ENCODE results near the gene MRM1. TPM values are rescaled to one million over a fixed set of nuclear protein-coding genes. Genes with fewer than 3 reads are reported as not detected.
A peak's percentile ranks its signal among the peaks of the same experiment; 100 is the strongest.

The MRM1 gene, protein sequence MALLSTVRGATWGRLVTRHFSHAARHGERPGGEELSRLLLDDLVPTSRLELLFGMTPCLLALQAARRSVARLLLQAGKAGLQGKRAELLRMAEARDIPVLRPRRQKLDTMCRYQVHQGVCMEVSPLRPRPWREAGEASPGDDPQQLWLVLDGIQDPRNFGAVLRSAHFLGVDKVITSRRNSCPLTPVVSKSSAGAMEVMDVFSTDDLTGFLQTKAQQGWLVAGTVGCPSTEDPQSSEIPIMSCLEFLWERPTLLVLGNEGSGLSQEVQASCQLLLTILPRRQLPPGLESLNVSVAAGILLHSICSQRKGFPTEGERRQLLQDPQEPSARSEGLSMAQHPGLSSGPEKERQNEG
- 3.4 TPM for polyA plus RNA-seq (ENCODE audit: insufficient read length)

DNA sequence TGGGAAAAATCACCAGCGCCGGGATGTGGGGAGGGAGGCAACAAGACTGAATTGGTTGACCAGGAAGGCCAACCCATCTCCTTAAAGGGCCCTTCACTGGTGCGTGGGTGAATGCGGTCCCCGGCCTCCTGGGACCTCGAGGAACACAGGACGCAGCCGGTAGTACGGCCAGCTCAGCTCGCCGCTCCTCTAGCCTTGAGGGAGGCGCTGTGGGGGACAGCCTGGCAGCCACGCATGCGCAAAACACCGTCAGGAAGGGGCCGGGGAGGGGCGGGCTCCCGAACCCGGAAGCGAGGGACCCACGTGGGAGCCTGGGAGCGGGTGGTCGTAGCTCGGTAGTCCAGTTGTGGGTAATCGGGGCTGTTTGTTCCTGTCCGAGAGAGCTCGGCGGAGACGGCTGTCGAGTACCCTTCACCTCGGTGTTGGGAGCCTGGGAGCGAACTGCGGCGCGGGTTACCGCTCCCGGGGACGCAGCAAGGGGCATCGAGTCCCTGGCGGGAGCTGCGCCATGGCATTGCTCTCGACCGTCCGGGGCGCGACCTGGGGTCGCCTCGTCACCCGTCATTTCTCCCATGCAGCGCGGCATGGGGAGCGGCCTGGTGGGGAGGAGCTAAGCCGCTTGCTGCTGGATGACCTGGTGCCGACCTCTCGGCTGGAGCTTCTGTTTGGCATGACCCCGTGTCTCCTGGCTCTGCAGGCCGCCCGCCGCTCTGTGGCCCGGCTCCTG, at the start of gene MRM1:
MRM1 (plus strand) TSS at position 281 of the 727 bp plus-strand sequence; CDS start at position 509, 228 bp downstream.
- peak; percentile 47 for DNase-seq (ENCODE audit: low read depth)

DNA sequence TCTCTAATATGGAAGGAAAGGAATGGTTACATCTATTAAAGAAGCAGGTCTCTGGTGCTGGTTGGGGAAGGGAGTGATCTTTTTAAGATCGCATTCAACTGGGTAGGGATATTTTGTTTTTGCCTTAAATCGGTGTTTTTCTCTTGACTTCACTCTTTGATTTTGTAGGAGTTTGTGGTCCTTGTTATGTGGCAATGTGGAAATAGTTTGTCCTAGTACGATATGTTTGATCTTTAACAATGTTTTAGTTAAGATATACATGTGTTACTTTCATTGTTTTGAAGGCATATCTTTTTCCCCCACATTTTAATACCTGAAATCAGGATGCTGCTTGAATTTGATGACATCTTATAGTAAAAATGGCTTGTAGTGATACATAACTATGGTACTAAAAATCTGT, 47.9 kb upstream of the MRM1 start:
- DNase-seq (ENCODE audit: low read depth): no peak

DNA sequence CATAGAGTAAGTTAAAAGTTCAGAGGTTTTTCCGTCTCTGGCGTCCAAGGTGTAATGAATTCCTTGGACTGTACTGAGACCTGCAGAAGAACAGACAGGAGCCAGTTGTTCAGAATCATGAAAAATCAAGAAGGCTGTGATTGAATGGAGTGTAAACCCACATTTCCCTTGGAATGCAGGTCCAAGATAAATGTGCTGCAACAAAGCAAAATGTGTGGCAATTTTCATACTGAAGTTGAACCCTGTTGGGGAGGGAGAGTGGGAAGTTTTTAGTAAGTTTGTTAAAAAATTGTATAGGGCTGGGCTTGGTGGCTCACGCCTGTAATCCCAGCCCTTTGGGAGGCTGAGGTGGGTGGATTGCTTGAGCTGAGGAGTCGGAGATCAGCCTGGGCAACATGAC, 35.3 kb upstream of the MRM1 start:
- no peak for DNase-seq (ENCODE audit: low read depth)

DNA sequence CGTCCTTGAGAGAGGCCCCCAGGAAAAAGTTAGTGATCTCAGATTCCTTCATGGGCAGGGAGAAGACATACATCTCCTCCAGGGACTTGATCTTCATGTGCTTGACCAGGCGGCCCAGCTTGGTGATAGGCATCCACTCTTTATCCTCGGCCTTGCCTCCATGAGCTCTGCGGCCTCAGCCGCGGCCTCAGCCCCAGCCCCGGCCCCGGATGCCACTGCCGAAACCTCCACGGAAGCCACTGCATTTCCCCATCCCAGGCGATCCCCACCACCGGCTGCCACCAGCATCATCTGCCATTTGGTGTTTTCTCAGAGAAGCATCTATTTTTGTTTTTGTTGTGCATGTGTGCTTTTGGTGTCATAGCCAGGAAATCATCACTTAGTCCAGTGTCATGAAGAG, 26.4 kb upstream of the MRM1 start:
- no peak for DNase-seq (ENCODE audit: low read depth)

DNA sequence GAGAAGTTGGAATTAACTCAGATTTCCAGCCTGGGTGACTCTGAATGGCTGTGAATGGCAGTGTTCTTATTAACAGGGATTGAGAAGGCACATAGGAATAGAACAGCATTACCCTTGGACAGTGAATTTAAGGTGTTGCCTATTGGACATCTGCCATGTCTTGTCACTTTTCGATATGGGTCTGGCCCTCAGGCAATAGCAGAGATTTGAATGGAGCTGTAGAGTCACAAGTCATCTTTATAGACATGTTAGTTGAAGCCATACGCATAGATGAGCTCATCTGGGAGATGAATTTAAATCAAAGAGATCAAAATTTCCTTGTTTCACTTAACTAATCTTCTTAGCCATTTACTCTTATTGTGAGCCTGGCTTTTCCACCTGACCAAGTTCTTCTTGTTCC, 24.6 kb upstream of the MRM1 start:
- DNase-seq (ENCODE audit: low read depth): no peak

DNA sequence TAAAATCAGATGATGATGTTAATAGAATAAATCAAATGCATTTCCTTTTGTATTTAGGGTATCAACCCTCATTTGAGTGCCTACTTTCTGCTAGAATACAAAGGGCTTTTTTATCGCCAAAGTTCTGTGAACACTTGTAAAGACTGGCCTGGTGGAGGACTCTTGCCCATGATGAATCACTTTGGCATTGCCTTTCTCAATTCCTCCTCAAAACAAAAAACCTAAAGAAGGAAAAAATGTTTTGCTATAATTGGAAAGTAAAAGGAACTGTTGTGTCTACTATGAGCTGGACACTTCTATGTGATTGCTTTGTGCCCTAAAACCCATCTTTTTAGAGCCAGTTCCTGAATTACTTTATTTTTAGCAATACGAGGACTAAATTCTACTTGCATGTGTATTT, 22.7 kb upstream of the MRM1 start:
- DNase-seq (ENCODE audit: low read depth): no peak

DNA sequence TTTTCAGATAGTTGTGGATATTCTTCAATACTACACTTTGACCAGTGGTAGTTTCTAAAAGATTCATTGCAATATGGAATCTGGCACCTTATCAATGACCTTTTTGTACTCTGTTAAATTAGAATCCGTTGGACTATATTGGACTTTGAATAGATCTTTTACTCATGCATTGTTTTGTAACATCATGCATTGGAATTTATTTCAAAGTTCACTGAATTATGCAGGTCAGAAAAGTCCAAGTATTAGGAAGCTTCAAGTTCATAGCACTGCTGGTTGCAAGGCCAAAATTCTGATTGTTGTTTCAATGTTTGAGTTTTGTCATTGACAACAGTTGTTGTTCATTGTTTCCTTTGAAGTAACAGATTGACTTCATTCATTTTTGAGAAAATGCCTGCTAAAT, 17.6 kb upstream of the MRM1 start:
- no peak for DNase-seq (ENCODE audit: low read depth)

DNA sequence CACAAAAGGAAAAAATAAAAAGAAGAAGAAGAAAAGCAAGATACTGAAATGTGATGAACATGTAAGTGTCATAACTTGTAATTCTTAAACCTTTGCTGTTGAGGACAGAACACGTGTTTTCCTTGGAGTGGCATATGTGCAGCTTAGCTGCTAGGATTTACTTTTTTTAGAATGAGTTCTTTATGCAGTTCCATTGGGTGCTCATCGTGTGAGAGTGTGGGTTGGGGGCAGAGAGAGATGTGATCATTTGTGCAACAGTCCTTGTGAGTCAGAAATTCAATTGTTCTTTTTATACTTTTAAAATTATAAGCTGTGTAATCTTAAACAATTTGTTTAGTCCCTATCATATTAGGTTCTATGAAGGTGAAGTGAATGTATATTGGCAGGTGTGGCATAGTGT, 15.2 kb upstream of the MRM1 start:
- no peak for DNase-seq (ENCODE audit: low read depth)

DNA sequence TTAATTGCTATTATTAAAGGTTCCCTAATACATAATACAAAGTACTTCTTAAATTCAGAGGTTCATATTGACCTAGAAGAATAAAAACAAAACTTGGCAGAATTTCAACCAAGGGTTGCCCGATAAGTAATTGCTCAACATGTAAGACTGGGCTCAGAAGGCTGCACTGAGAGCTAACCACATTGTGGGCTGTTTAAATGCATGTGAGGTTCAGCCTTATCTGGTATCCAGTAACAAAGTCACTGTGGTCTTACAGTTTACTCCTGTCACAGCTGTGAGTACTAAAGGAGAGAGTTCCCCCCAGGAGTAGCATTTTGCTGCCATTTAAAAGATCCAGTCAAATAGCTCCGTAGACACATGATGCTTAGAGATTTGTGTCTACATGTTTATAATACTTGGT, 11.3 kb upstream of the MRM1 start:
- DNase-seq (ENCODE audit: low read depth): no peak

DNA sequence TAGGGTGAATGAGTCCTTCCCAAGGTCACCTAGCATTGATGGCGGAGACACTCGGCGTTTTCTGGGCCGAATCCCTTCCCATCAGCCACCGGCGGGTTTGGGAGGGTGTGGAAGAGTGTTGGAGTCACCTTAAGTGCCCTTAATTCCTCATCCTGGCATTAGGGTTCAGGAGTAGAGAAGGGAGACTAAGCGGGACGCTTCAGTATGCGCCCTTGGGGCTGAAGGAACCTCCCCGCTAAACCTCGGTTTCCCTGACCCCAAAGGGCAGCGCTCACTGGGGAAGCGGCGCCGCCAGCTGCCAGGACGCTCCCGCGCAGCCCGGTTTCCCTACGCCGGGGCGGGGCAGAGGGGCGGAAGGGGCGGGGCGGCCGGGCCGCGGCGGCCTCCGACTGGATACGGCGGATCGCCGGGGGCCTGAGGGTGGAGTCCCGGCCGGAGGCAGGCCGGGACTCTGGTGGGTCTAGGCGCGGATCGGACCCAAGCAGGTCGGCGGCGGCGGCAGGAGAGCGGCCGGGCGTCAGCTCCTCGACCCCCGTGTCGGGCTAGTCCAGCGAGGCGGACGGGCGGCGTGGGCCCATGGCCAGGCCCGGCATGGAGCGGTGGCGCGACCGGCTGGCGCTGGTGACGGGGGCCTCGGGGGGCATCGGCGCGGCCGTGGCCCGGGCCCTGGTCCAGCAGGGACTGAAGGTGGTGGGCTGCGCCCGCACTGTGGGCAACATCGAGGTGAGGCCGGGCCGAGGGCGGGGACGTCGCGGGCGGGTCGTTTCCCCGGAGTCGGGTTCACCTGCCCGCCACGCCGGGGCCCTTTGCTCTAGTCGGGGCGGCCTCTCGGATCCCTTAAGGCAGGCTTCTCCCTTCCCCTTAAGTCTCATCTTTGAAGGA, 9.7 kb upstream of the MRM1 start, which contains the start of gene DHRS11:
DHRS11 (plus strand) TSS at position 446 of the 882 bp plus-strand sequence; CDS start at position 577, 131 bp downstream.
- DNase-seq (ENCODE audit: low read depth): no peak

DNA sequence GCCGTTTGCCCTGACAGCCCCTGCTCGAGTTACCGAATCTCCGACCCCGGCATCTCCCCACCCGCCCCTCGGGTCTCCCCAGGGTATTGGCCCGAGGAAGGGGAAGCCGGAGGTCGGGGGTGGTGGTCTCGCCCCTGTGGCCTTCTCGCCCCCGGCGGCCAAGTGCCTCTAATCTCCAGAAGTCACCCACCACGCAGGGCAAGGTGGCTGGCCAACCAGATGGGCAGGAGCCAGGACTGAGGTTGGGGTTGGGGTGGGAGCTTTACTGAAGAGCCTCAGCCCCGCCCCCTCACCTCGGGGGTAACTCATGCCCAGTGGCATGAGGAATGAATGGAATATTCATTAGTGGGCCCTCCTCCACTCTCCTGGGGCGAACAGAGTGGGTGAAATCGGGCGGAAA, 9.1 kb upstream of the MRM1 start:
- DNase-seq (ENCODE audit: low read depth): no peak

DNA sequence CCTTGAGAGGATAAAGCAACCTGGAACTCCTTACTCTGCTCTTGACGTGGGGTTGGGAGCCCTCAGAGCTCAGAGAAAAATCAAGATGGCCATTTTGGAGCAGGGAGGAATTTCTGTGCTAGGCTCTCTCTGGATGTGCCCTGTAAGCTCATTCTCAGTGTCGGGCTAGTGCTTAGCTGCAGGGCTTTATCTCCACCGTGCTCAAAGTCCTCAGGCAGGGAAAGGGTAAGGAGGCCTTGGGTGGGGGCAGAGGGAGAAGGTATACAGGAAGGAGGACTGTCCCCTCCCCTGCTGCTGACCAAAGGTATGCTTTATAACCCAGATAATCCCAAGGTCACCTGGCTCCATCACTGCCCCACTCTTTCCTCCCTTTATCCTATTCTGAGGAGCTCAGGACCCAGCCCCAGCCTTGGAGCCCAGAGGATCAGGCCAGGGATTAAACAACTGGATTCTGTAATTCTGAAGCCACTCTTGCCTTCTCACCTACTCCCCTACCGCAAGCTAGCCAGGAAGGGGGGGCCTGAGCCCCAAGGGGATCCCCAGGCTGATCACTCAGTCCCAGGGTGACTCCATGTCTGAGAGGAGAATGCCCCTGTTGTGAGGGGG, 8.6 kb upstream of the MRM1 start:
- DNase-seq (ENCODE audit: low read depth): no peak

DNA sequence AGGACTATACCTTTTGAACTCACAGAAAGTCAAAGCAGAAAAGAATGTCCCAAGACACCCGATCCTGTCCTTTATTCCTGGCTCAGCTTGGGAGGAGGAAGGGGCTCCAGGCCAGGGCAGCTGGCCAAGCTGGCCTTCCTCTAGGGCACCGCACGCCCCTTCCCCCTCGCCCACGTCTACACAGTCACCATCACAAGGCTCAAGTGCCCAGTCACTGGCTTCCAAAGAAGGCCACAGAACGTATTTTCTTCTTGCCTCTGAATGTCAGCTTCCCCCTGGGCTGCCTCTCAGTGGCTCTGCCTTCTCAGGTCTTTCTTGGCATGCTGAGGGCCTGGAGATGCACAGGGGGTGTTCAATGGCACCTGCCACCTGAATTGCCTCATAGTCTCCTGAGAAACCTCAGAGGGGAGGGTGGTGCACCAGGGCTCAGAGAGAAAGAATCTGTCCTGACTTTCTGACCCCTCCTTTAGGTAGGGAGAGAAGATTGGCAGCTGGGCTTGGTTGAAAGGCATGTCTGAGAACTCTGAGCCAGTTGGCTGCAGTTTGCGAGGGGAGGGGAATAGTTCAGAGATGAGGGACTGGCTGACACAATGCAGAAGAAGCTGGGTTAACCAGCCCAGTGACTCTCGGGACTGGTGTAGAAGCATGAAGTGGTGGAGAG, 7.6 kb upstream of the MRM1 start:
- DNase-seq (ENCODE audit: low read depth): no peak

DNA sequence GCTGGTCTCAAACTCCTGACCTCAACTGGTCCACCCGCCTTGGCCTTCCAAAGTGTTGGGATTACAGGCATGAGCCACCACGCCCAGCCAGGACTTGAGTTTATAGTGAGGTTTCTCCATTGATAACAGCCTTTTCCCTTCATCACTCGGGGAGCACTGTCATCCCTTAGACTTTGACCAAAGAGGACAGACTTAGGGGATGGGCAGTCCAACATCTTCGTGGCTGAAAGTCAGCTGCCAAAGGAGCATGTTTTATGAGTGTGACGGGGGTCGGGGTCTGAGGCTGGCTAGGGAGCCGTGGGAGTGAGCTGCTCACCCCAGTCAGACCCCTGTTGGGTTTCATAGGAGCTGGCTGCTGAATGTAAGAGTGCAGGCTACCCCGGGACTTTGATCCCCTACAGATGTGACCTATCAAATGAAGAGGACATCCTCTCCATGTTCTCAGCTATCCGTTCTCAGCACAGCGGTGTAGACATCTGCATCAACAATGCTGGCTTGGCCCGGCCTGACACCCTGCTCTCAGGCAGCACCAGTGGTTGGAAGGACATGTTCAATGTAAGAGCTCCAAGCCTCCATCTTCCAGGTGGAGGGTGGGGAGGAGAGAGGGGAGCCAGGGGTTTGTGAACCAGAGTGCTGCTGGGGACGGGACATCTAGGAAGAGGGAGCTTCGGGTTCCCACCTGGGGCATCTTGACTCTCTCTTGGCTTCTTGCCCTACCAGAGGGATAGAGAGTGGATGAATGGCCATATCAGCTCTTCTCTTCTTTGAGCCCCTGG, 6.6 kb upstream of the MRM1 start:
- DNase-seq (ENCODE audit: low read depth): no peak

DNA sequence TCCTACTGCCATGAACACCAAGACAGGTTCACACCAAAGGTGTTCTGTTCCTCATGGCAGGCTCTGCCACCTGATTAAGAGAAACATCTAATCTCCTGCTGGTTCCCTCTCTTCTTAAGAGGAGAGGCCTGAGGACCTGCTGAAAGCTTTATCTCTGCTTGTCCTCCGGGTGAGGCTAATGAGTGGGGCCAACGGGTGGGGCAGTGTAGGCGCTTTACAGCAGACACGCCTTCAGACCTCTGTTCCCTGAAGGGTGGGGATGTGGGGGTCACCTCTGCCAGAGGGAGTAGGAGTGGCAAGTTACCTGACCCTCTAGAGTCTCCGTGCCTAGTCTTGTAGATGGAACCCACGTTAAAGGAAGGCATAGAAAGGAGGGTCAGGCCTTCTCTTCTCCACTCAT, 4.2 kb upstream of the MRM1 start:
- DNase-seq (ENCODE audit: low read depth): no peak

DNA sequence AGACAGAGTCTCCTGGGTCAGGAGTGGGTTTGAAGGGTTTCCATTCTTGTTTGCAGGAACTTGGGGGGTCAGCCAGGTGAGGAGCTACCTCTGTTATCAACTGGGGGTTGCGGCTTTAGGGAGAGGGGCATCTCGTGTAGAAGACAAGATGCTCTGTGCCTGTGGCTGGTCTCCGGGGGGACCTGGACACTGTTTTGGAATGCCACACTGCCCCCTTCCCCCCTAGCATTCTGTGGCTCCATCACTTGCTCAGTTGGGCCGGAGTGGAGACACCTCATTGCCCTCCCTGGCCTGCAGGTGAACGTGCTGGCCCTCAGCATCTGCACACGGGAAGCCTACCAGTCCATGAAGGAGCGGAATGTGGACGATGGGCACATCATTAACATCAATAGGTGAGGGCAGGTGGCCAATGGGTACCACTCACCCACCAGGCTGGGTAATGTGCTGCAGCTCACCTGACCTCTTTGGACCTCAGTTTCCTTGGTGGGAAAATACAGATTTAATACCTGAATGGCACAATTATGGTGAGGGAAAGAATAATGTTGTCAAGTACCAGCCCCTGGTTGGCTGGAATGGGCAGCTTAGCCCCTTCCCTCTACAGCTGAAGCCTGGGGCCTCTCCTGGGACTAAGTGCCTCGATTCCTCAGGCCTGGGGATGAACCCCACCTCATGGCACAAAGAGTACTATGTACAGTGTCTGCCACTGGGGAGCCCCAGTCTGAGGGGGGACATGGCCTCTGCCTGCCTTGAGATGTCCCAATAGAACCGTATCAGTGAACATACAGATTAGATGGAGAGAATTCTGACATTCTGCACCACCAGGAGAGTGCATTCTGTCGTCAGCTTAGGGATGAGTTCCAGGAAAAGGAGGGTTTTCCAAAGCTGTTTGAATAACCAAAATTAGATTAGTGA, 3.3 kb upstream of the MRM1 start:
- no peak for DNase-seq (ENCODE audit: low read depth)

DNA sequence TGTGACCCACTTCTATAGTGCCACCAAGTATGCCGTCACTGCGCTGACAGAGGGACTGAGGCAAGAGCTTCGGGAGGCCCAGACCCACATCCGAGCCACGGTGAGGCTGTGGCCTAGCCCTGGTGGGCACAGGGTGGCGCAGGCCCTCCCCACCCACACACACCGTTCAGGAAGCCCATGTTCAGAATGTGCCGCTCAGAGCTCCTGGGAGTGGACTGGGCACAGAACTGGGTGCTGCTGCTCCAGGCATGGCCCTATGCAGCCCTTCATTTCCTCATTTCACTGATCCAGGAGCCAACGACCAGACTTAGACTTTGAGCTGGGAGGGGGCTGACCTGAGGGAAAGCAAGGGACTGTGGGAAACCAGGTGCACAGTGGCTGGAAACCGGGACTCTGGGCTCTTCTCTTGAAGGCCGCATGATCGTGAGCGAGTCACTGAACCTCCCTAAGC, 2.4 kb upstream of the MRM1 start:
- no peak for DNase-seq (ENCODE audit: low read depth)

DNA sequence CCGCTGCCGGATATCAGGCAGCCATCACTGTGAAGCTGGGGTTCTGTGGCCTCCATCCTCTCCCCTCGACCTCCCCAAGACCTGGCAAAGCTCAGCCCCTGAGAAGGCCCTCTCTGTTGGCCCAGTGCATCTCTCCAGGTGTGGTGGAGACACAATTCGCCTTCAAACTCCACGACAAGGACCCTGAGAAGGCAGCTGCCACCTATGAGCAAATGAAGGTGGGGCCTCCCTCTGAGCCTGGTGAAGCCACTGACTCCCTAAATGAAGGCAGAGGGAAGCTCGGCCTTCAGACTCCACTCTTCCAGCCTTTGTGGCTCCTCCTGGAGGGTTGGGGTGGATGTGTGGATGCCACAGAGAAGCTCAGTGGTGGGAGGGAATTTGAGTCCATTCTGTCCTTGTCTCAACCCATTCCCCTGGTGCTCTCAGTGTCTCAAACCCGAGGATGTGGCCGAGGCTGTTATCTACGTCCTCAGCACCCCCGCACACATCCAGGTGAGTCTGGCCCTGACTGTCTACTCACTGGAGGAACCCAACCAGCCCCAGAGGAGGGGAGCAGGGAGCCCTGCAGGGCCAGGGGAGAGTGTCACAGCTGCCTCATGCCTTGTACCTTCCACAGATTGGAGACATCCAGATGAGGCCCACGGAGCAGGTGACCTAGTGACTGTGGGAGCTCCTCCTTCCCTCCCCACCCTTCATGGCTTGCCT, 1.7 kb upstream of the MRM1 start:
- DNase-seq (ENCODE audit: low read depth): no peak

DNA sequence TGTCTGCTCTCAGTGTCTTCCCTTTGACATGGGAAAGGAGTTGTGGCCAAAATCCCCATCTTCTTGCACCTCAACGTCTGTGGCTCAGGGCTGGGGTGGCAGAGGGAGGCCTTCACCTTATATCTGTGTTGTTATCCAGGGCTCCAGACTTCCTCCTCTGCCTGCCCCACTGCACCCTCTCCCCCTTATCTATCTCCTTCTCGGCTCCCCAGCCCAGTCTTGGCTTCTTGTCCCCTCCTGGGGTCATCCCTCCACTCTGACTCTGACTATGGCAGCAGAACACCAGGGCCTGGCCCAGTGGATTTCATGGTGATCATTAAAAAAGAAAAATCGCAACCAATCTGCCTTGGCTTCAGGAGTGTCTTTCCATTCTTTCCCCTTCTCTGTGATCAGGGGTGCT, 918 bp upstream of the MRM1 start:
- DNase-seq (ENCODE audit: low read depth): no peak
